Effector memory CD8-positive, alpha-beta T cell (primary cell): ENCODE measurements around the gene ADAM22.

Source experiments
- ATAC-seq: fragments of 150-1000 bp; cut with Tn5 transposase; replicated peaks from 2 replicates; pipeline ENCODE4 v1.10.0; 2021; ENCODE audit warnings: mild to moderate bottlenecking, moderate library complexity
- DNase-seq, 3 experiments: peaks; one replicate each; pipeline ENCODE4 v3.0.0; 2021
- H3K27ac Mint-ChIP-seq, 2 donors: one replicate each; pipeline ENCODE4 v1.8.0; 2022; ENCODE audit warnings: mild to moderate bottlenecking in 2 of 2, mixed read lengths in 2 of 2, moderate library complexity in 2 of 2
- H3K27me3 Mint-ChIP-seq, 2 donors: one replicate each; pipeline ENCODE4 v1.8.0; 2022; ENCODE audit warnings: mixed read lengths in 2 of 2
- H3K36me3 Mint-ChIP-seq: one replicate; pipeline ENCODE4 v1.8.0; 2022; ENCODE audit warnings: mild to moderate bottlenecking, moderate library complexity, mixed read lengths; ENCODE audit not compliant: insufficient read depth
- H3K4me1 Mint-ChIP-seq, 2 donors: one replicate each; pipeline ENCODE4 v1.8.0; 2022; ENCODE audit warnings: low read depth in 2 of 2, mixed read lengths in 2 of 2
- H3K4me3 Mint-ChIP-seq, 2 donors: one replicate each; pipeline ENCODE4 v1.8.0; 2022; ENCODE audit warnings: mild to moderate bottlenecking in 2 of 2, mixed read lengths in 2 of 2, moderate library complexity in 2 of 2
- H3K9me3 Mint-ChIP-seq, 2 donors: one replicate each; pipeline ENCODE4 v1.8.0; 2022; ENCODE audit warnings: mixed read lengths in 2 of 2

Gene ADAM22

DNA sequence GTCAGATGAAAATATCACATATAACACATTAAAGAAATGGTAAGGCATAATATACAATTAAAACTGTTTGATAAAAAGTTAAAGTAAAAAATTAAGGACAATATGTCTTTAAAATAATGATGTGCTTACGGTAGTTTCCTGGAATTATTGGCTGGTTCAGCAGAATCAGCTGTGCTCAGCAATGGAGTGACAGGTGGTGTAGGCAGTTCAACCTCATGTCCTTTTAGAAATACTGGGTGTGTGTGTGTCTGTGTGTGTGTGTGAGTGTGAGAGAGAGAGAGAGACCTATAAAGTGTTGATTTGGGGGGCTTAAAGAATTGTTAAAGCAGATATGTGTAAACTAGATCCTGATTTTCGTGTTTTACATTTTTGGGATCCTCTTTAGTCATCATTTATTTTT lies 141.2 kb downstream of the ADAM22 start:
- no peak overlapping the region for H3K4me3 Mint-ChIP-seq
- no peaks in the 10 kb centered on the region for H3K9me3 Mint-ChIP-seq
- DNase-seq (no peak), ATAC-seq (no peak)
- no peaks in the 10 kb centered on the region for H3K27me3 Mint-ChIP-seq
- H3K4me1 Mint-ChIP-seq: peaks cover 0 to 3% of the 10 kb centered on the region in 2 donors
- no peak overlapping the region for H3K27ac Mint-ChIP-seq
- peaks cover 3% of the 10 kb centered on the region for H3K36me3 Mint-ChIP-seq

DNA sequence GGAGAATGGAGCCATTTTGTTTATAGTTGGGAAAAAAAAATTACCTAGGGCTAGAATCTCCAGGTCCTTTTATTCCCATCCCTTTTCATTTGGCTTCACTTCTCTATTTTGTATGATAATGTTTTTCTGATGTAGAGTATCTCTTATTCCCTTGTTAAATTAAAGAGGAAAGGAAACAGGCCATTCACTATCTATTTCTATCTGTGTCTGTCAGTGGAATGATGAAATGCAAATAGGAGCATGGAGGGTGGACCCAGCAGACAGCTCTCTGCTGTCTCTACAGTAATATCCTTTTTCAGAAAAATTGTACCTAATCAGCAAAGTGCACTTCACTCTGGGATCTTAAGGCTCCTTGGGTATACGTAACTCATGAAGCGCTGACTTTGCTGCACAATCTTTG lies 149.8 kb downstream of the ADAM22 start:
- Mint-ChIP-seq H3K36me3 (no peaks in the 10 kb centered on the region), H3K9me3 (no peaks in the 10 kb centered on the region), H3K27ac (no peak overlapping the region), H3K27me3 (no peaks in the 10 kb centered on the region), H3K4me1 (no peaks in the 10 kb centered on the region), H3K4me3 (no peak overlapping the region)
- ATAC-seq (no peak), DNase-seq (no peak)

DNA sequence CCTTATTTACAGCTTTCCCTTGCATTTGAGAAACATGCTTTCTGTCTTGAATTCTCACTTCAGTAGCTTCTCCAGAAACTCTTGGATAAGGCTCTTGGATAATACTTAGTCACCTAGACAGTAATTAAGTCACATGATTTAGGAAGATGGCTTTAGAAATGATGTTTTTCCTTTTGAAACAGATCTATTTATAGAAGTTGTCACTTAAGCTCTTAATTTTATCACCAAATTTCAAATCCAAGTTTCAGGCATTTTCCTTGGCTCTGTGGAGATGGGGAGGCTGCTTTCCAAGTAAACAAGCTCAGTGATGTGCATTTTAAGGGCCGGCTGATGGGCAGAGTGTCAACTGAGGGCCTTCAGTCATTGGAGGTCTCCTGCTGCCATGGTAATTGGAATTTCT lies 155.5 kb downstream of the ADAM22 start:
- Mint-ChIP-seq H3K27ac (no peak overlapping the region), H3K9me3 (no peaks in the 10 kb centered on the region)

DNA sequence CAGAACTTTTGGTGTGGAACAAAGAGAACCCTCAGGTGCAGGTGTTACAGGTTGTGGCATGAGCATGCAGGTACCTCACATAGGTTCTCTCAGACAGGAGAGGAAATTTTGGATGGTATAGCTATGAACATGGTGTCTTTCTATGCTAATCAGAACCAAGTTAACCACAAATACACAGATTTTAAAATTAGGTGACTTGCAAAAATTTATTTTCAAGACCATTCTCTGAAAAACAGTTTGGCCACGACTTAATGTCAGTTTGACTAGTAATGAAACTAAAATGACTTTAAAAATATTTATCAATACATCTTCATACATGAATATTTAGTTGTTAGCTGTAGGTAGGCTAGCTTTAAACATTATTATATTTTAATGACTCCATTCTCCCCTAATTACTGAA lies 156.2 kb downstream of the ADAM22 start:
- peak overlapping the region; percentile 45 to 53 for H3K4me3 Mint-ChIP-seq
- no peaks in the 10 kb centered on the region for H3K9me3 Mint-ChIP-seq
- DNase-seq (no peak), ATAC-seq (no peak)
- H3K36me3 Mint-ChIP-seq: no peaks in the 10 kb centered on the region
- H3K4me1 Mint-ChIP-seq: peaks cover 4 to 8% of the 10 kb centered on the region in 2 donors
- no peaks in the 10 kb centered on the region for H3K27me3 Mint-ChIP-seq
- H3K27ac Mint-ChIP-seq: peak overlapping the region; percentile 58 to 72

More for the DNA sequence above, 155.5 kb downstream of the ADAM22 start:
- Mint-ChIP-seq H3K4me1 (peaks cover 4 to 8% of the 10 kb centered on the region in 2 donors), H3K4me3 (no peak overlapping the region), H3K36me3 (no peaks in the 10 kb centered on the region), H3K27me3 (no peaks in the 10 kb centered on the region)
- ATAC-seq: no peak
- no peak for DNase-seq

DNA sequence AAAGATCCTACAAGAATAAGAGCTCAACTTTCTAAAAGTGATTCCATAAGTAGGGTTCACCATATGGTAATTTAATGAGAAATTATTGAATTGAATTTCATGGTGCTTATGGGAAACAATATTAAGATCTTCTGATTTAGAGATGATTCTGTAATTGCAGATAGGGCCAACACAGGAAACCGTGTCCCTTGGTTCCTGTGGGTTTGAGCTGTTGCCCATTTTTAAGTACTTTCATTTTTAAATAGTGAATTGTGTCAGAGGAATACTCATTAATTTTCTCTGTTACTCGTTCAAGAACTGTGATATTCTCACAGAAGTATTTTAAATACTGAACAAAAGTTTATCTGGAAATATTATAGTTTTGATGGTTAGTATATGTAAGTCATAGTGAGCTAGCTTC lies 156.6 kb downstream of the ADAM22 start:
- peak overlapping the region; percentile 58 to 72 for H3K27ac Mint-ChIP-seq
- DNase-seq (no peak), ATAC-seq (peak; percentile 71)
- H3K4me1 Mint-ChIP-seq: peaks cover 4 to 8% of the 10 kb centered on the region in 2 donors
- H3K4me3 Mint-ChIP-seq: peak overlapping the region; percentile 45 to 53
- no peaks in the 10 kb centered on the region for H3K9me3 Mint-ChIP-seq
- H3K27me3 Mint-ChIP-seq: no peaks in the 10 kb centered on the region
- no peaks in the 10 kb centered on the region for H3K36me3 Mint-ChIP-seq

DNA sequence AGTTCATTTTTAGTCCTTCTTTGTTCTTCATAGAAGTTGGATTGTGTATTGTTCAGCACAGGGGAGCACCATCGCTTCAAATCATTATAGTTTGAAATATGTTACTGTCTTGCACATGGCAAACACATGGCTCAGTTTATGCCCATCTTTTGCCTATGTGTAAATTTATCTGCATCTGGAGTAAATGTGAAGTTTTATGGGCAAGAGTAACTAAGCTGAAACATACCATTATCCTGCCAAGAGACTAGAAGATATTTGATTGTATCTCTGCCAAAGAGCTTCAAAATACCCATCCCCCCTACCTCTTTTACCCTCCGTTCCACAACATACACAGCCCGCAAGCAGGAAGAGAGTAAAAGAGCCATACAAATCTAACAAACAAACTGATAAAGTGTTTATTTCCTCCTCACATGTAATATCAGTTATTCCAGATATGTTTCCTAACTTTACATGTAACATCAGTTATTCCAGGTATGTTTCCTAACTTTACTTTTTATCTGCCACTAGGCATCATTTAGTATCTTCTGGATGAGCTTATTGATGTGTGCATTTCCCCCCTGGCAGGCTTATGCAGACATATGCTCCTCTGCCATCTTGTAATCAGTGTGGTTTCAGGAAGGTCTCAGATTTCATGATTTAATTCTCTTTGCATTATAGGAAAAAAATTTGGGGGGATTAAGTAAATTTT lies 158.1 kb downstream of the ADAM22 start:
- Mint-ChIP-seq H3K4me3 (no peak overlapping the region), H3K4me1 (peaks cover 4 to 8% of the 10 kb centered on the region in 2 donors), H3K36me3 (no peaks in the 10 kb centered on the region), H3K9me3 (no peaks in the 10 kb centered on the region), H3K27ac (peak overlapping the region in 1 of 2 donors; percentile 76), H3K27me3 (no peaks in the 10 kb centered on the region)
- ATAC-seq (no peak), DNase-seq (no peak)

DNA sequence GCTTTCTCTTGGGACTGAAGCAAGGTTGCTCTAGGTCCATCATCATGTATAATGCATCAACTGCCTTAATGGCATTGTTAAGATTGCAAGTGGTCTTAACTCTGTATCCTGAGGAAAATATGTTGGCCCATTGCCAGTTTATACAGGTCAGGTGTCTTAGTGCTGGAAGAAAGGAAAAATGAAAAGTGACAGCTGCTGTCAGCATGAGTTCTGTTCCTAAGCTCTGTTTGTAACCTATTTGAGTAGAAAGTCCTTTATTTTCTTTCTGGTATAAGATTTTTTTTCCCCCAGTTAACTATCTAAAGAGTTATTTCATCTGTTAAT lies 158.6 kb downstream of the ADAM22 start:
- DNase-seq: no peak
- ATAC-seq: no peak
- H3K27me3 Mint-ChIP-seq: no peaks in the 10 kb centered on the region
- H3K4me1 Mint-ChIP-seq: peaks cover 4 to 8% of the 10 kb centered on the region in 2 donors
- peak overlapping the region in 1 of 2 donors; percentile 76 for H3K27ac Mint-ChIP-seq
- no peak overlapping the region for H3K4me3 Mint-ChIP-seq
- H3K36me3 Mint-ChIP-seq: no peaks in the 10 kb centered on the region
- H3K9me3 Mint-ChIP-seq: no peaks in the 10 kb centered on the region

DNA sequence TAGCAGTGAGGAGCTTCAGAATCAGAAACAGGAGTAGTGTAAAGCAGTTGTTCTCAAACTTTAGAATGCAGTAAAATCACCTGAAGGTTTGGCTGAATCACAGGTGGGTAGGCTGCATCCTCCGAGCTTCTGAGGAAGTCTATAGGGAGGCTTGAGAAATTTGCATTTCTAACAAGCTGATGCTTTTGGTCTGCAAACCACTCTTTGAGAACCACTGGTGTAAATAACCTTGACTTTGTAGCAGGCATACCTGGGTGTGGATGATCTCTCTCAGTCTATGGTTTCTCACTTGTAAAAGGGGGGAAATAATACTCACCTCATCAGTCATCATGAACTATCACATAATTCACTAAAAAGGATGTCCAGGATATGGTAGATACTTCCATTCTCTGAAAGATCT lies 167.7 kb downstream of the ADAM22 start:
- H3K36me3 Mint-ChIP-seq: no peaks in the 10 kb centered on the region
- no peaks in the 10 kb centered on the region for H3K27me3 Mint-ChIP-seq
- ATAC-seq (peak; percentile 66), DNase-seq (no peak)
- H3K27ac Mint-ChIP-seq: peak overlapping the region in 1 of 2 donors; percentile 69
- no peak overlapping the region for H3K4me3 Mint-ChIP-seq
- H3K9me3 Mint-ChIP-seq: no peaks in the 10 kb centered on the region
- H3K4me1 Mint-ChIP-seq: peaks cover 4 to 15% of the 10 kb centered on the region in 2 donors

DNA sequence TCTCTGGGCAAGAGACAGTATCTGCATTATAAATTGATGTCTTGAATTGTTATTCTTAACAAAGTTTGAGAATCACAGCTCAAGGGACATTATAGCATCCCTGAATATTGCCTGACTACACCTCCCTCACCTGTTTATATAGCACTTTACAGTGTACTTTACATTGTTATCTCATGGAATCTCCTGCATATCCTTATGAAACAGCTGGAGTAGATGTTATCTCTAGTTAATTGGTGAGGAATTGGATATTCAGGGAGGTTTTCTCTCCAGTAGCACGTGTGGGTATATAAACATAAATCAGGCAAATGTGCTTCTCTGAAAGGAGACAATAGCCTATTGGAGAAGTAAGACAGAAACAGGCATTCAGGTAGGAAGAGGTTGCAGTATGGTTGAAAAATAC lies 168.6 kb downstream of the ADAM22 start:
- ATAC-seq (no peak), DNase-seq (no peak)
- Mint-ChIP-seq H3K9me3 (no peaks in the 10 kb centered on the region), H3K27ac (no peak overlapping the region), H3K4me1 (peaks cover 4 to 15% of the 10 kb centered on the region in 2 donors), H3K36me3 (no peaks in the 10 kb centered on the region), H3K27me3 (no peaks in the 10 kb centered on the region), H3K4me3 (no peak overlapping the region)

DNA sequence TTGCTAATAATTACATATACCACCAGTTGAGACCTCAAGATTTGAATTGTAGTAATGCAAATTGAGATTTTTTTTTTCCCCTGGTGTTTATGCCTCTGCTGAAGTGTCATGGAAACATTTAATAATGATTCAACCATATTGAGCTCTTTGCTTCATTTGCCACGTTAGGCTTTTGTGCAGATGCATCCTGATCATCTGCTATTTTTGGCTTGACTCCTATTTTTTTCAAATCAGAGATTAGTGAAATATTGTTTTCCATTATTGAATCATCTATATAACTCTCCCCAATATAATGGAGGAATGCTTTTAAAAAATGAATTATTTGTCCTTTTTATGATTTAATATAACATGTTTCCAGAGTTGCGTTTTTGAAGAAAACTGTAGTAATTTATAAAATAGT lies 170.7 kb downstream of the ADAM22 start:
- Mint-ChIP-seq H3K36me3 (no peaks in the 10 kb centered on the region), H3K27ac (no peak overlapping the region), H3K27me3 (no peaks in the 10 kb centered on the region), H3K9me3 (no peaks in the 10 kb centered on the region), H3K4me3 (no peak overlapping the region), H3K4me1 (peaks cover 4 to 15% of the 10 kb centered on the region in 2 donors)
- DNase-seq (no peak), ATAC-seq (no peak)

DNA sequence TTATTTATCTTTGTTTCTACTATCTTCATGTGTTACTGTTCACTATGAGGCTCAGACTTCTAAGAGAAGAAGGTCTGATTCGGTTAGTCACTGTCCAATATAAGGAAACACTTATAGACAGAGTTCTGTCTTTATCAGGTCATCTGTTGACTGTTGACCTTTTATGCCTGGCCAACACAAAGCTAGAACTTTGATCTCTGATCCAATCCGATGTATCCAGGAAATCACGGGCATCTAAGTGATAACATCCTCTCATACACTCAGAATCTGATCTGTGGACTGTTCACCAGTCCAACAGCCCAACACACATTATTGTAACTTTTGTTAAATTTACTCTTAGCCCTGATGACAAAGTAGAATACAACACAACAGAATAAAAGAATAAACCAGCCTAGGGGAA lies 171.2 kb downstream of the ADAM22 start:
- DNase-seq (no peak), ATAC-seq (no peak)
- Mint-ChIP-seq H3K27ac (no peak overlapping the region), H3K36me3 (no peaks in the 10 kb centered on the region), H3K4me1 (peaks cover 4 to 15% of the 10 kb centered on the region in 2 donors), H3K4me3 (no peak overlapping the region), H3K27me3 (no peaks in the 10 kb centered on the region), H3K9me3 (no peaks in the 10 kb centered on the region)

DNA sequence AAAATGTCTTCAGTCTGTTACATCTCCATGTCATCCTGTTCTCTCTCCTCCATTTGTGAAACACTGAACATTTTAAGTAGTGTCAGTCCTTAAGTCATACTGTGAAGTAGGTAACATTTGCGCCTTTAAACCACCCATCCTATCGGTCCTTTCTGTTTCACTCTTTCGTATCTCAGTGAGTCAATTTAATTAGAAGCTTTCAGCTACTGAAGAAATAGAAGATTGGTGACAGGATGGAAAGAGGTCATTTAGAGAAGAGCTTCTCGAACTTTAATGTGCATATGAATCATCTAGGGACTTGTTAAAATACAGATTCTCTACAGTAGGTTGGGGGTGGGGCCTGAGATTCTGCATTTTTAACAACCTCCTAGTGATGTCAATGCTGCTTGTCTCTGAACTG lies 172.4 kb downstream of the ADAM22 start:
- no peaks in the 10 kb centered on the region for H3K27me3 Mint-ChIP-seq
- H3K4me1 Mint-ChIP-seq: peaks cover 4 to 7% of the 10 kb centered on the region in 2 donors
- H3K4me3 Mint-ChIP-seq: no peak overlapping the region
- ATAC-seq: no peak
- DNase-seq: no peak
- H3K9me3 Mint-ChIP-seq: no peaks in the 10 kb centered on the region
- no peak overlapping the region for H3K27ac Mint-ChIP-seq
- peaks cover 2% of the 10 kb centered on the region for H3K36me3 Mint-ChIP-seq

DNA sequence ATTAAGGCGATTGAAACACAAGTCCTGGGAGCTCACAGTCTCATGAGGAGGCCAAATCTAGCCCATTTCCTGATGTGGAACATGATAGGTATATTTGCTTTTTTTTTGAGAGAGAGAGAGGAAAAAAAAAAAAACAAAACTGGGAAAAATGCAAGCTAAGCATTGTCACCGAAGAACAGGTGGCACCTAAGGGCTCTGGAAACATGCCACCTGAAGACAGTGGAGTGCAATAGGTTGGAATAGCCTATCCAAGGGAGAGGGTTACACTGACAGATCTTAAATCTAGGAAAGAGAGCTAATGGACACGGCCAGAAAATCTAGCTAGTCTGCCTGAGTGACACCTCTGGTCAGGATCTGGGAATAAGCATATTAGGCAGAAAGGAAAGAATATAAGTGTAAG lies 175.6 kb downstream of the ADAM22 start:
- H3K27me3 Mint-ChIP-seq: no peaks in the 10 kb centered on the region

DNA sequence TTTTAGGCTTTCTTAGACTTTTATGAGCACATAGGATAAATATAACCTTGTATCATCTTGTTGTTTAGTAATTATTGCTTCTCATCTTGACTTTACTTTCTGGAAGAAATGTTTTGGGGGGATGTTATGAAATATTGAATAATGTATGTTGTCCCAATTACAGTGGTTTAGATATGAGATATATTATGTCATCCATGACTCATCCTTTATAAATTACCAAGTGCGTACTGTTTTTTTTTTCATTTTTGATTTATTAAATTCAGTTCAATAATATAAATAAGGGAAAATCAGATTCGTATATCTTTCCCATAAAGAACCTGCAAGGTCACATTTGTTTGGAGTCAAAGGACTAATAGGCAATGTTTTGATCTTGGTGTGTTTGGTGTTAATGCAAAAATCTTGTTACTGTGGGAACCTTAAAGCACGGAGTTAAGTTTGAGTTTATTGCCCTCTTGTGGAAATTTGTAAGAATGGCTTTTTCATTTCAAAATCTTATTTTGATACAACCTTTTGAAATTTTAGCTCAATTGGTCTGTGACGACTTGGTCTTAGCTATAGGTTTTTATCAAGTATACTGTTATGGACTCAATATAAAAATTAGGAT lies 177.2 kb downstream of the ADAM22 start:
- Mint-ChIP-seq H3K9me3 (no peaks in the 10 kb centered on the region), H3K4me3 (no peak overlapping the region), H3K27ac (no peak overlapping the region), H3K36me3 (peaks cover 2% of the 10 kb centered on the region), H3K27me3 (no peaks in the 10 kb centered on the region), H3K4me1 (peaks cover 1 to 3% of the 10 kb centered on the region in 2 donors)
- no peak for DNase-seq
- peak; percentile 49 for ATAC-seq

More for the DNA sequence above, 175.6 kb downstream of the ADAM22 start:
- DNase-seq: no peak
- Mint-ChIP-seq H3K27ac (no peak overlapping the region), H3K4me1 (peaks cover 1 to 4% of the 10 kb centered on the region in 2 donors), H3K9me3 (no peaks in the 10 kb centered on the region), H3K4me3 (no peak overlapping the region), H3K36me3 (peaks cover 2% of the 10 kb centered on the region)
- no peak for ATAC-seq
